Activated B cell treated with CpG ODN at 0.5 μM for 24 hours (primary cell): ENCODE results near the gene DACT3. TPM values are rescaled to one million over a fixed set of nuclear protein-coding genes. Genes with fewer than 3 reads are reported as not detected.
A peak's percentile ranks its signal among the peaks of the same experiment; 100 is the strongest.

ENCODE experiments used
- ATAC-seq: fragments of 200-7000 bp; cut with Tn5 transposase; one replicate; pipeline ENCODE4 v1.10.0; 2021; ENCODE audit warnings: low read depth, mild to moderate bottlenecking, moderate library complexity
- CTCF ChIA-PET: fragments of 350-600 bp; sonication (Branson Sonifier 250); formaldehyde crosslinking; loops from one replicate; lab custom pipeline; 2021; ENCODE audit warnings: antibody characterized with exemption; lab: Charles Lee
- POLR2A ChIA-PET: fragments of 350-600 bp; sonication (Branson Sonifier 250); formaldehyde crosslinking; loops from one replicate; lab custom pipeline; 2021; ENCODE audit warnings: antibody characterized with exemption; lab: Charles Lee
- DNase-seq: peaks from one replicate; pipeline ENCODE4 v3.0.0; 2022
- H3K27ac Mint-ChIP-seq: one replicate; pipeline ENCODE4 v1.8.0; 2020; ENCODE audit warnings: mixed read lengths
- H3K27me3 Mint-ChIP-seq: one replicate; pipeline ENCODE4 v1.8.0; 2021; ENCODE audit warnings: mixed read lengths
- H3K36me3 Mint-ChIP-seq: one replicate; pipeline ENCODE4 v1.8.0; 2021; ENCODE audit warnings: low read depth, mixed read lengths
- H3K4me1 Mint-ChIP-seq: one replicate; pipeline ENCODE4 v1.8.0; 2021; ENCODE audit warnings: mixed read lengths
- H3K4me3 Mint-ChIP-seq: one replicate; pipeline ENCODE4 v1.8.0; 2020; ENCODE audit warnings: mild to moderate bottlenecking, mixed read lengths
- H3K9me3 Mint-ChIP-seq: one replicate; pipeline ENCODE4 v1.8.0; 2020; ENCODE audit warnings: mixed read lengths
- intact Hi-C: fragments of 100-400 bp; cut with micrococcal nuclease; formaldehyde crosslinking; loops from one replicate; pipeline ENCODE4 v1.15.1; 2024
- total RNA-seq: library from RNA; stranded (reverse); gene quantifications from 2 replicates; pipeline ENCODE4 v1.2.3, GENCODE V29; 2022
- TF ChIP-seq, protein P1 (sequence below): fragments of 200-600 bp; IDR thresholded peaks from one replicate; pipeline ENCODE4 v1.8.0; 2022; ENCODE audit warnings: antibody characterized with exemption, mild to moderate bottlenecking

Gene DACT3
- total RNA-seq, 1 donor from 2014 or later: 0.75 TPM

DNA sequence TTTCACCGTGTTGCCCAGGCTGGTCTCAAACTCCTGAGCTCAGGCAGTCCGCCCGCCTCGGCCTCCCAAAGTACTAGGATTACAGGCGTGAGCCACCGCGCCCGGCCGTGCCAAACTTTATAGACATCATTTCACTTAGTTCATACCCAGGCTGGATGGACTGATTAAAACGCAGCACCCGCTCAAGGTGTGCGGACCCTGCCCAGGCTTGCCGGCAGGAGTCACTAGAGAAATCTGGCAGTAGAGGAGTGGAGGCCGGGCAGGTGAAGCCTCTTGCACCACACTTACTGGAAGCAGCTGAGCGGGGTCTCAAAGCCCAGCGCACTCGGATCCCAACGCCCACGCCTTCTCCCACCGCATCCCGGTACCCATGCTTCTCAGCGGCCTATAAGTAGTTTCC, 47.5 kb downstream of the DACT3 start:
- H3K4me3 Mint-ChIP-seq: no peak overlapping the region
- peaks cover 22% of the 10 kb centered on the region for H3K36me3 Mint-ChIP-seq
- intact Hi-C loops: loop anchor here (5.0 kb wide), 1 partner anchor 76 kb away; no protein-coding TSS in a partner anchor
- ChIA-PET POLR2A (interaction anchor here (0.6 to 6.4 kb wide), 4 partner anchors 12 to 105 kb away, joined by 4 to 69 read pairs (median 37); partner anchors contain the start of genes CALM3, DACT3 and GNG8), CTCF (interaction anchor here (0.6 to 9.4 kb wide), 10 partner anchors 8 to 115 kb away, joined by 3 to 234 read pairs (median 4); partner anchors contain the start of genes CALM3, DACT3 and GNG8)
- peak overlapping the region; percentile 63 for H3K27ac Mint-ChIP-seq
- no peaks in the 10 kb centered on the region for H3K27me3 Mint-ChIP-seq
- no peak for DNase-seq
- H3K4me1 Mint-ChIP-seq: peaks cover 60% of the 10 kb centered on the region
- TF ChIP-seq, protein P1, sequence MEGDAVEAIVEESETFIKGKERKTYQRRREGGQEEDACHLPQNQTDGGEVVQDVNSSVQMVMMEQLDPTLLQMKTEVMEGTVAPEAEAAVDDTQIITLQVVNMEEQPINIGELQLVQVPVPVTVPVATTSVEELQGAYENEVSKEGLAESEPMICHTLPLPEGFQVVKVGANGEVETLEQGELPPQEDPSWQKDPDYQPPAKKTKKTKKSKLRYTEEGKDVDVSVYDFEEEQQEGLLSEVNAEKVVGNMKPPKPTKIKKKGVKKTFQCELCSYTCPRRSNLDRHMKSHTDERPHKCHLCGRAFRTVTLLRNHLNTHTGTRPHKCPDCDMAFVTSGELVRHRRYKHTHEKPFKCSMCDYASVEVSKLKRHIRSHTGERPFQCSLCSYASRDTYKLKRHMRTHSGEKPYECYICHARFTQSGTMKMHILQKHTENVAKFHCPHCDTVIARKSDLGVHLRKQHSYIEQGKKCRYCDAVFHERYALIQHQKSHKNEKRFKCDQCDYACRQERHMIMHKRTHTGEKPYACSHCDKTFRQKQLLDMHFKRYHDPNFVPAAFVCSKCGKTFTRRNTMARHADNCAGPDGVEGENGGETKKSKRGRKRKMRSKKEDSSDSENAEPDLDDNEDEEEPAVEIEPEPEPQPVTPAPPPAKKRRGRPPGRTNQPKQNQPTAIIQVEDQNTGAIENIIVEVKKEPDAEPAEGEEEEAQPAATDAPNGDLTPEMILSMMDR: no peak
- no peaks in the 10 kb centered on the region for H3K9me3 Mint-ChIP-seq
- ATAC-seq: no peak

- intact Hi-C loops: loop anchor here (5.0 kb wide), 1 partner anchor 74 kb away; no protein-coding TSS in a partner anchor
- TF ChIP-seq, protein P1: no peak
- no peaks in the 10 kb centered on the region for H3K27me3 Mint-ChIP-seq
- H3K4me1 Mint-ChIP-seq: peaks cover 46% of the 10 kb centered on the region
- ATAC-seq (no peak), DNase-seq (no peak)
- CTCF ChIA-PET: interaction anchor here (0.8 to 9.4 kb wide), 9 partner anchors 9 to 142 kb away, joined by 3 to 234 read pairs (median 3); partner anchors contain the start of genes CALM3 and DACT3
- no peaks in the 10 kb centered on the region for H3K9me3 Mint-ChIP-seq
- POLR2A ChIA-PET: interaction anchor here (0.6 to 6.4 kb wide), 11 partner anchors 8 to 1612 kb away, joined by 3 to 69 read pairs (median 4); partner anchors contain the start of genes CALM3, DACT3 and PTGIR
- peaks cover 39% of the 10 kb centered on the region for H3K36me3 Mint-ChIP-seq
- peak overlapping the region; percentile 35 for H3K27ac Mint-ChIP-seq
- H3K4me3 Mint-ChIP-seq: no peak overlapping the region
Measured at GRCh38 chr19:46611776-46612175, 49.2 kb downstream of the DACT3 start.

DNA sequence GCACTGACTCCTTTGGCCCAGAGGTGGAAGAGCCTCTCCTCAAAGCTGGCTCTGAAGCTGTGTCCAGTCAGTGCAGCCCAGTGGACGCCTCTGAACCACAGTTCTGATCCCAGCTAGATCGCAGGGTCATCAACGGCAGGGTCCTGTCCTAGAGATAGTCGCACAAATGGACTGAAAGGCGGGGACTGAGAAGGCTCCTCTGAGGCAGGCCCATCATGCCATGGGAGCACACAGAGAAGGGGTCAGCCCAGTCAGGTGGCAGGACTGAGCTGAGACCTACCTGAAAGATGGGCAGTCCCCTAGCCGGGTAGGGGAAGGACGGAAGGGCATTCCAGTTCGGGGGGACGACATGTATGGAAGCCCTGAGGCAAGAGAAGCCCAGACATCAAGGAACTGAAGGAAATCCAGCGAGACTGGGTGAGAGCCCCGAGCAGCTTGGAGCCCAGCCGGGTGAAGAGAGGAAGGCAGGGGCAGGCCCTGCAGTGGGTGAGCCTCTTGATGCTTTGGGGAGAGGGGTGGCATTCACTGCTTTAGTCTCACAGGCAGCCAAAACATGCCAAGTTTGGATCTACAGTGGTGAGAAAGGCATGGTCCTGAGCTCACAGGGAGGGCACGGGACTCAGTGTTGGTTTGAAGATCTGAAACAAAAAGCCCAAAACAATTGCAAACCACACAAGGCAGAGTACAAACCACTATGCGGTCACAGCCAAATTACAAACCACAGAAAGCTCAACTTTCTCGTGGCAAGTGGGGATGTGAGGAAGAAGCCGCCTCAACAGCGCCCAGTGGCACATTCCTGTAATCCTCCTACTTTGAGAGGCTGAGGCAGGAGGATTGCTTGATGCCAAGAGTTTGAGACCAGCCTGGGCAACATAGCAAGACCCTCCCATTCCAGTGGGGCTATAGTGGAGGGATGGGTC, 49.9 kb downstream of the DACT3 start:
- ChIA-PET POLR2A (interaction anchor here (0.6 to 6.4 kb wide), 11 partner anchors 9 to 1611 kb away, joined by 3 to 69 read pairs (median 4); partner anchors contain the start of genes CALM3, DACT3 and PTGIR), CTCF (interaction anchor here (0.8 to 9.4 kb wide), 7 partner anchors 9 to 138 kb away, joined by 3 to 234 read pairs (median 3); partner anchors contain the start of genes CALM3 and DACT3)
- DNase-seq: no peak
- peak; percentile 30 for ATAC-seq
- peaks cover 46% of the 10 kb centered on the region for H3K36me3 Mint-ChIP-seq
- H3K4me3 Mint-ChIP-seq: peak overlapping the region; percentile 29
- H3K9me3 Mint-ChIP-seq: no peaks in the 10 kb centered on the region
- TF ChIP-seq, protein P1: no peak
- H3K27ac Mint-ChIP-seq: peak overlapping the region; percentile 50
- H3K4me1 Mint-ChIP-seq: peaks cover 39% of the 10 kb centered on the region
- no peaks in the 10 kb centered on the region for H3K27me3 Mint-ChIP-seq
- intact Hi-C loops: loop anchor here (5.0 kb wide), 1 partner anchor 74 kb away; no protein-coding TSS in a partner anchor

DNA sequence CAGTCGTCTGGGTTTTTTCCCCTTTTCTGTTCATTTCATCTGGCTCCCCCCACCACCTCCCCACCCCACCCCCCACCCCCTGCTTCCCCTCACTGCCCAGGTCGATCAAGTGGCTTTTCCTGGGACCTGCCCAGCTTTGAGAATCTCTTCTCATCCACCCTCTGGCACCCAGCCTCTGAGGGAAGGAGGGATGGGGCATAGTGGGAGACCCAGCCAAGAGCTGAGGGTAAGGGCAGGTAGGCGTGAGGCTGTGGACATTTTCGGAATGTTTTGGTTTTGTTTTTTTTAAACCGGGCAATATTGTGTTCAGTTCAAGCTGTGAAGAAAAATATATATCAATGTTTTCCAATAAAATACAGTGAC, 50.6 kb downstream of the DACT3 start:
- H3K27me3 Mint-ChIP-seq: no peaks in the 10 kb centered on the region
- ATAC-seq: no peak
- H3K4me3 Mint-ChIP-seq: no peak overlapping the region
- H3K9me3 Mint-ChIP-seq: no peaks in the 10 kb centered on the region
- CTCF ChIA-PET: interaction anchor here (9.4 kb wide), 1 partner anchor 52 kb away, joined by 234 read pairs; the partner anchor contains the start of gene DACT3
- peaks cover 52% of the 10 kb centered on the region for H3K36me3 Mint-ChIP-seq
- no peak overlapping the region for H3K27ac Mint-ChIP-seq
- DNase-seq: no peak
- intact Hi-C loops: loop anchor here (5.0 kb wide), 1 partner anchor 73 kb away; no protein-coding TSS in a partner anchor
- POLR2A ChIA-PET: interaction anchor here (0.6 to 6.4 kb wide), 4 partner anchors 9 to 214 kb away, joined by 3 to 69 read pairs (median 35); partner anchors contain the start of genes CALM3 and DACT3
- TF ChIP-seq, protein P1: no peak
- peaks cover 34% of the 10 kb centered on the region for H3K4me1 Mint-ChIP-seq
